Middle frontal gyrus (tissue), 1 donor: ENCODE data around the gene AFF3.

Experiments used
- DNase-seq: peaks from one replicate; pipeline ENCODE4 v3.0.0-alpha.2; 2015; ENCODE audit warnings: low spot score; ENCODE audit errors: extremely low spot score

The AFF3 gene

GRCh38 chr2:100045000-100045399, 97.4 kb downstream of the AFF3 start:
- DNase-seq, result no peak

GRCh38 chr2:100043891-100044255, 98.5 kb downstream of the AFF3 start:
- DNase-seq, result no peak

- no peak for DNase-seq
Measured at GRCh38 chr2:100043081-100043890, 99.1 kb downstream of the AFF3 start.

- no peak for DNase-seq
Measured at GRCh38 chr2:100042562-100042961, 99.8 kb downstream of the AFF3 start.

- DNase-seq, result no peak
Measured at GRCh38 chr2:100041946-100042345, 100.4 kb downstream of the AFF3 start.

GRCh38 chr2:100041385-100041784, 101.0 kb downstream of the AFF3 start:
- no peak for DNase-seq

- DNase-seq, result no peak
Measured at GRCh38 chr2:100040906-100041305, 101.5 kb downstream of the AFF3 start.

- DNase-seq, result no peak
Measured at GRCh38 chr2:100039291-100039980, 103.0 kb downstream of the AFF3 start.

GRCh38 chr2:100038011-100038410, 104.4 kb downstream of the AFF3 start:
- no peak for DNase-seq

GRCh38 chr2:100036793-100037192, 105.6 kb downstream of the AFF3 start:
- DNase-seq, result no peak

GRCh38 chr2:100036026-100036425, 106.4 kb downstream of the AFF3 start:
- no peak for DNase-seq

GRCh38 chr2:100034431-100034830, 108.0 kb downstream of the AFF3 start:
- no peak for DNase-seq

- no peak for DNase-seq
Measured at GRCh38 chr2:100033976-100034375, 108.4 kb downstream of the AFF3 start.

GRCh38 chr2:100031604-100032003, 110.8 kb downstream of the AFF3 start:
- no peak for DNase-seq

- DNase-seq, result no peak
Measured at GRCh38 chr2:100029460-100029859, 112.9 kb downstream of the AFF3 start.

- DNase-seq, result no peak
Measured at GRCh38 chr2:100021791-100022340, 120.5 kb downstream of the AFF3 start.

- DNase-seq, result no peak
Measured at GRCh38 chr2:100019499-100019898, 122.9 kb downstream of the AFF3 start.

GRCh38 chr2:100018341-100019193, 123.8 kb downstream of the AFF3 start:
- no peak for DNase-seq

GRCh38 chr2:100017633-100018032, 124.8 kb downstream of the AFF3 start:
- no peak for DNase-seq

GRCh38 chr2:100016756-100017155, 125.6 kb downstream of the AFF3 start:
- DNase-seq, result no peak

GRCh38 chr2:100015849-100016248, 126.5 kb downstream of the AFF3 start:
- no peak for DNase-seq
